IPS-18c (cell line): ENCODE measurements around the gene OCIAD2.
"Not testable (repeated sequence)": the region's sequence is repeated elsewhere in the genome, so short reads cannot be mapped to it uniquely, and the experiment has no call there.

Experiments used
- H3K4me3 ChIP-seq: 2 replicates; pipeline ENCODE4 v1.7.0; 2013; ENCODE audit warnings: low read depth, mild to moderate bottlenecking, low read length, moderate library complexity; ENCODE audit not compliant: insufficient read depth
- H3K9me3 ChIP-seq: one replicate; pipeline ENCODE4 v1.6.1; 2013; ENCODE audit warnings: mild to moderate bottlenecking, low read length, moderate library complexity; ENCODE audit not compliant: control insufficient read depth, insufficient read depth

OCIAD2 gene

DNA sequence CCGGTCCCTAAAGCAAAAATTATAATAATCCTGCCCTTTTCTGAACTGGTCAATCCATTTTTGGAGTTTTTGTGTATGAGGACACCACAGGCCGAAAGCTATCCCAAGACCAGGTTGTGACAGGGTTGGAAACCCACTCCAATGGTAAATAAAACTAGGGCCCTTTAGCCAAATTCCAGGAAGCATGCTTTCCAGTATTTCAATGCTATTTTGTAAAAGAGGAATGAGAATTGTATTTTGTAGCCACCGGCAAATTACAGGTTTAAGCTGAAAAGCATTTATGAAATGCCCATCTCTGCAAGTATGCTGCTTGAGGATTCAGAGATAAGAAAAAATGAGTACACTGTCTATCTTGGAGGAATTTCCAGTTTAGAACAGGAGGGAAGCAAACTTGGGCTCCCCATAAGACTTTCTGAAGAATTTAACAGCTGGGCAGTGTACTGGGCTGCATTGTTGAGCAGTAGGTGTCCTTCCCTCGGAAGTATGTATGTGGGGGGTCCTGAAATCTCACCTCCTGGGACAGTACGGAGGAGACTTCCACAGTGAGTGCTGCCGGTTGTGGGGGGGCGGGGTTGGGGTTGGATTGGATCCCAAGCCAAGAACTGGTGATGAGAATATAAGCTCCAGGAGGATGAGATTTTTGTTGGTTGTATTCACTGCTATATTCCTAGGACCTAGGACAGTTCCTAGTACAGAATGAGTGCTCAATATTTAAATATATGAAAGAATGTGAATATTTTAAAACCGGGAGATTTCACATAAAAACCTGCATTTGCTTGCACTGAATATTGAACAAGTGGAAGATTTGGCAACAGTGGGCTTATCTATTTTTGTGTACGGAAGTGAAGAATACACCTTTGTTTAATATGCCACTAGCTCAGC lies 26.8 kb downstream of the OCIAD2 start:
- Histone ChIP-seq H3K4me3 (no peak overlapping the region), H3K9me3 (no peaks in the 10 kb centered on the region)

GRCh38 chr4:48877827-48878535 lies 28.6 kb downstream of the OCIAD2 start:
- Histone ChIP-seq H3K4me3 (no peak overlapping the region), H3K9me3 (no peaks in the 10 kb centered on the region)

DNA sequence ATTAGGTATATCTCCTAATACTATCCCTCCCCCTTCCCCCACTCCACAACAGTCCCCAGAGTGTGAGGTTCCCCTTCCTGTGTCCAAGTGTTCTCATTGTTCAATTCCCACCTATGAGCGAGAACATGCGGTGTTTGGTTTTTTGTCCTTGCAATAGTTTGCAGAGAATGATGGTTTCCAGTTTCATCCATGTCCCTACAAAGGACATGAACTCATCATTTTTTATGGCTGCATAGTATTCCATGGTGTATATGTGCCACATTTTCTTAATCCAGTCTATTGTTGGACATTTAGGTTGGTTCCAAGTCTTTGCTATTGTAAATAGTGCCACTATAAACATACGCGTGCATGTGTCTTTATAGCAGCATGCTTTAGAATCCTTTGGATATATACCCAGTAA lies 41.9 kb downstream of the OCIAD2 start:
- H3K4me3 ChIP-seq, H3K9me3 ChIP-seq: not testable (repeated sequence)

- H3K9me3 ChIP-seq, result no peaks in the 10 kb centered on the region
- no peak overlapping the region for H3K4me3 ChIP-seq
Measured at GRCh38 chr4:48863728-48864127, 42.8 kb downstream of the OCIAD2 start.

GRCh38 chr4:48862661-48863060 lies 43.9 kb downstream of the OCIAD2 start:
- H3K4me3 ChIP-seq, result no peak overlapping the region
- no peaks in the 10 kb centered on the region for H3K9me3 ChIP-seq

- no peak overlapping the region for H3K4me3 ChIP-seq
- H3K9me3 ChIP-seq, result no peaks in the 10 kb centered on the region
Measured at GRCh38 chr4:48862038-48862437, 44.5 kb downstream of the OCIAD2 start.

DNA sequence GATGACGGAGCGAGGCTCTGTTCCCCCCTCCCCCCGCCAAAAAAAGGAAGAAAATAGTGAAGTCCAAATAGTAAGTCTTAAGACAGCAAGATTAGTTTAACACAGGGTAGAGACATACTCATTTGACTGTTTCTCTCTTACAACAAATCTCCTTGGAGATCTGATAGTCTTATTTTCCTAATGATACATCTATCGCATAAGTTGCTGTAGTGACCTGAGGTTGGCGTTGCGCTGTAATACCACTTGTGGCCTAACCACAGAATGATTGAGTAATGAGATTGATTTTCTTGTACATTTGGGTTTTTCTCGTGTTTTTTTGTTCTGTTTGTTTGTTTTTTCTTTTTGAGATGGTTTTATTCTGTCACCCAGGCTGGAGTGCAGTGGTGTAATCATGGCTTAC lies 48.4 kb downstream of the OCIAD2 start:
- Histone ChIP-seq H3K9me3 (no peaks in the 10 kb centered on the region), H3K4me3 (no peak overlapping the region)

DNA sequence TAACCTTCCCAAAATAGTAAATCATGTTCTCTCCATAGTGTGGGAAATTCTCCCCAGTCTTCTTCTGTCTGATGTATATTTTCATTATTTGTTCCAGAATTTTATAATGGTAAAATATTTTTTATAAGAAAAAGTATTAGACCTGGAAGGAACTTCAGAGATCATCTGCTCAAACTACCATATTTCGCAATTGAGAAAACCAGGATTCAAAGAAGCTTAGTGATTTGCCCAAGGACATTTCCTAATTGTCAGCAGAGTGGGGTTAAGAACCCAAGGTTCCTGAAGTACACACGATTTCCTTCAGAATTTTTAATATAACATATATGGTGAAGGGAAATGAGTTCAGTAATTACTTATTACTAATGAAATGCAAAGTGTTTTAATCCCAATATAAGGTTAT lies 51.6 kb downstream of the OCIAD2 start:
- no peak overlapping the region for H3K4me3 ChIP-seq
- H3K9me3 ChIP-seq, result no peaks in the 10 kb centered on the region

GRCh38 chr4:48854395-48854683 lies 52.2 kb downstream of the OCIAD2 start:
- Histone ChIP-seq H3K9me3 (no peaks in the 10 kb centered on the region), H3K4me3 (no peak overlapping the region)

GRCh38 chr4:48853604-48854394 lies 52.8 kb downstream of the OCIAD2 start:
- H3K9me3 ChIP-seq, result no peaks in the 10 kb centered on the region
- no peak overlapping the region for H3K4me3 ChIP-seq

- no peak overlapping the region for H3K4me3 ChIP-seq
Measured at GRCh38 chr4:48851651-48852050, 54.9 kb downstream of the OCIAD2 start.

DNA sequence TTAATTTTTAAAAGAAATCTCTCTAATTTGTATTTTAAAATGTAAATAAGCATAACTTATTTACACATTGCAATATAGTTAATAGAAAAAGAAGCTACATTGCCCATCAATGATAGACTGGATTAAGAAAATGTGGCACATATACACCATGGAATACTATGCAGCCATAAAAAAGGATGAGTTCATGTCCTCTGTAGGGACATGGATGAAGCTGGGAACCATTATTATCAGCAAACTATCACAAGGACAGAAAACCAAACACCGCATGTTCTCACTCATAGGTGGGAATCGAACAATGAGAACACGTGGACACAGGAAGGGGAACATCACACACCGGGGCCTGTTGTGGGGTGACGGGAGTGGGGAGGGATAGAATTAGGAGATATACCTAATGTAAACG lies 57.8 kb downstream of the OCIAD2 start:
- H3K9me3 ChIP-seq, result not testable (repeated sequence)

More at GRCh38 chr4:48851651-48852050, 54.9 kb downstream of the OCIAD2 start:
- H3K9me3 ChIP-seq, result no peaks in the 10 kb centered on the region

GRCh38 chr4:48844843-48845242 lies 61.7 kb downstream of the OCIAD2 start:
- Histone ChIP-seq H3K4me3 (no peak overlapping the region), H3K9me3 (no peaks in the 10 kb centered on the region)

More for the DNA sequence above, 57.8 kb downstream of the OCIAD2 start:
- not testable (repeated sequence) for H3K4me3 ChIP-seq

DNA sequence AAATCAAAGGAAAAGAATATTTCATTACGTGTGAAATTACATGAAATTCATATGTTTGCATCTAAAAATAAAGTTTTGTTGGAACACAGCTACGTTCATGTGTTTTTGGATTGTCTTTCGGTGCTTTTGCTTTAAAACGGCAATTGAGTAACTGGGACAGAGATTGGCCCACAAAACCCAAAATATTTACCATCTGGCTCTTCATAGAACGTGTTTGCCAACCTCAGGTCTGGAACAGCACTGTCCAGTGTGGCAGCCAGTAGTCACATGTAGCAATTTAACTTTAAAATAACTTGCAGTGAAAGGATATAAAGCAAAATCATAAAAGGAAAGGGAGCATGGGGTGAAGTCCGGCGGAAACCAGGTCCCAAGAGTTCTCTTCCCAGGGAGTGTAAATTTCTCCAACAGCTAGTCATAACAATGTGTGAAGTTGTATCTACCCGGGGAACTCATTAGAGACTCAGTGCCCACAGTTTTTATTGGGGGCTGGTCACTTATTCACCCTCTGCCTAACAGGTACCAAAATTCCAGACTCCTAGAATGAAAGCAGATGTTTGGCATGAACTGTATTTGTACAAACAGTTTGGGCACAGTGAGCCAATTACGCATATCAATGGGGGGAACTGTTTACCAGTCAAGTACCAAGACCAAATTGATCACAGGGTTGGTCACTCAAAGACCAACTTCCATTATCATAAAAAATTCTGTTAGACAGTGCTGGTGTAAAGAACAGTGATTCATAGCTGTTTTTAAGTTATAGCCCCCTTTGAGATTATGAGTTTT lies 65.3 kb downstream of the OCIAD2 start:
- H3K4me3 ChIP-seq, result no peak overlapping the region
- H3K9me3 ChIP-seq, result no peaks in the 10 kb centered on the region

DNA sequence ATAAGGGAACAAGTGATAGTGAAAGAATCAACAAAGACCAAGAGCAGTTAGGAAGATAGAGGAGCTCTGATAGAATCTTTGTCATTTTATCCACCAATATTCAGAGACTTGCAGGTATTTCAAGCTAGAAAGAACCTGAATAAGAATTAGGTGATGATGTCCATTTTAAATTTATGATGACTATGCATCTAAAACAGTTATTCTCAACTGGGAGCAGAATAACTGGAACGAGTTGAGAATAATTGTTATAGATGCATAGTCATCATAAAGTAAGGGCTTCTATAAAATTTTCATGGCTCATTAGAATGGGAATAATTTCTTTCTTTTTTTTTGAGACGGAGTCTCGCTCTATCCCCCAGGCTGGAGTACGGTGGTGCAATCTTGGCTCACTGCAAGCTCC lies 69.9 kb downstream of the OCIAD2 start:
- no peak overlapping the region for H3K4me3 ChIP-seq
- no peaks in the 10 kb centered on the region for H3K9me3 ChIP-seq
